Skeletal muscle cell (primary cell): ENCODE measurements around the gene SYNPR.

Source experiments
- DNase-seq: peaks from one replicate; pipeline ENCODE4 v3.0.0-alpha.2; 2010; ENCODE audit warnings: low read depth
- H3K4me3 ChIP-seq: 2 replicates; pipeline ENCODE4 v1.5.1; 2011; ENCODE audit warnings: low read depth, mild to moderate bottlenecking, control low read depth, low read length, moderate library complexity

The SYNPR gene

DNA sequence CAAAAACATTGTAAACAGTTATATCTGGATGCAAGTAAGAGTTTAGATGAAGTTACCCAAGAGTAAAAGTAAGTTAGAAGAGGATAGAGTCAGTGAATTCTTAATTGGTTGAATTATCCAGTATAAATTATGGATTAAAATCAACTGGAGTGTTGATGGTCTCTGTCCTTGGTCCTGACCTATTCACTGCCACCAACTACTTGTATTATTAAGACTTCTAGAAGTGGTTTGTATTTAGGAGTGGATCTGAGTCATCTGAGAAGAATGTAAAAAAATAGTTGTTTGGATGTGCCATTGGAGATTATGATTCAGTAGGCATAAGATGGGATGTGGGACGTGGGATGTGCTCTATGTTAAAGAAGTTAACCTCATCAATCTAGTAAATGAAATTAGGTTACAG, 86.4 kb downstream of the SYNPR start:
- DNase-seq: peak; percentile 23

DNA sequence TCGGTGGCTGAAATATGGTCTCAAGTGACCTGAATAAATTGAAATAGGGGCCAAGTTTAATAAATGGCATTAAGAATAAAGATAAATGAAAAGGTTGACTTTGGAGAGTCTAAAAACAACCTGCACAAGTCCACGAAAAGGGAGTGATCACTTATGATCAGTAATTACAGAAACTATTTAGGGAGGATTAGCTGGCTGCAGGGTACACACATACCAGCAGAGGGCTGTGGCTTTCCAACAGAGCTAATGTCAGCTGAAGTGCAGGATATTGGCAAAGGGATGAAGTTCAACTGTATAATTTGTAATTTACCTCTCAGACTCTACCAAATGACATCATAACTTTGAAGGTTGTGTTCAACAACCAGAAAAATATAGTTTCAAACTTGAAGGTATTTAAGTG, 86.8 kb downstream of the SYNPR start:
- no peak for DNase-seq
- H3K4me3 ChIP-seq: no peak overlapping the region

More for the DNA sequence above, 86.4 kb downstream of the SYNPR start:
- H3K4me3 ChIP-seq: no peak overlapping the region

DNA sequence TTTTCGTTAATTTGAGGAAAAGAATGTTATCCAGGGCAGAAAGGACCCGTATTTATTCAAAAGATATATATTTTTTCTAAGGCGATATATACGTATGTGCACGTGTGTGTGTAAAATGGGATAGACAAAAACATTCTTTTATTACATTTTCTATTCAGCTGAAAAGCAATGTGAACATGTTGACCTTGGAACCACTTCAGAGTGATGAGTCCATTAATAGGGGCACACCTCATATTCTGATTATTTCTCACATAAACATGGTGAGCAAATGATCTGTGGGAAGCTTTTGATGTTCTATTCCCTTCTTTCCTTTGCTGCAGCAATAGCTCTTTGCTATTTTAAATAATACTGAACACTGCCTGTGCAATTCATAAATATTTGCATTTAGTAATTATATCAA, 87.6 kb downstream of the SYNPR start:
- no peak overlapping the region for H3K4me3 ChIP-seq
- DNase-seq: no peak

DNA sequence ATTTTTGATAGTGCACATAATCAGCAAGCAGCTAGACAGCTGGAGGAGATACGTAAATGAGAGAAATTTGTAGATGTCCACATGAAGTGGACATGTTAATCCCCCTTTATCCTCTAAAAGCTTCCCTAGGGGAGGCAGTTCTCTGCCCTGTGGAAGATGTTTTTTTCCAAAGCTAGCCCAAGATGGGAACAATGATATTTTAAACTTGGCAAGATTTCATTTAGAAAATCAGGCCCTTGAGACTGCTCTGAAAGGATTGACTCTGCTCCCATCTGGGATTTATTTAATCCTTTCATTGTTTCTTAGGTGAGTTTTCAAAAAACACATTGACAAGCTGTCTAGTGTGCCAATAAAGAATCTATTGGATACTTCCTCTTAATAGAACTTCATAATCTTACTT, 92.0 kb downstream of the SYNPR start:
- no peak for DNase-seq
- no peak overlapping the region for H3K4me3 ChIP-seq

DNA sequence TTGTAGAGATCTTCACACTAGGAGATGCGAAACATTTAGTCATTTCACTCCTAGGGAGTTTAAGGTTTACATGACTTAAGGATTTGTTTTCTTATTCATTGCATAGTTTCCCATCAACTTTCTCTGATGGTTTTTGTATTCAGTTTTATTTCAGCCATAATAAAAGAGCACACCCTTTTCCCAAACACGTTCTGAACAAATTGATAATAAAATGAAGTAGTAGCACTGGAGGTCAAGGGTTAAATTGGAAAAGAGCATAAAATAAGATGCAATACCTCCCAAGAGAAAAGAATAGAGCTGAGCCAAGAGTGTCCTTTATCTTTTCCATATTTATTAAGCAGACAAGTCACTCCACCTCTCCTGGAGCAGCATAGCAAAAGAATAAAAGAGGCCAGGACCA, 104.9 kb downstream of the SYNPR start:
- no peak for DNase-seq
- no peak overlapping the region for H3K4me3 ChIP-seq

DNA sequence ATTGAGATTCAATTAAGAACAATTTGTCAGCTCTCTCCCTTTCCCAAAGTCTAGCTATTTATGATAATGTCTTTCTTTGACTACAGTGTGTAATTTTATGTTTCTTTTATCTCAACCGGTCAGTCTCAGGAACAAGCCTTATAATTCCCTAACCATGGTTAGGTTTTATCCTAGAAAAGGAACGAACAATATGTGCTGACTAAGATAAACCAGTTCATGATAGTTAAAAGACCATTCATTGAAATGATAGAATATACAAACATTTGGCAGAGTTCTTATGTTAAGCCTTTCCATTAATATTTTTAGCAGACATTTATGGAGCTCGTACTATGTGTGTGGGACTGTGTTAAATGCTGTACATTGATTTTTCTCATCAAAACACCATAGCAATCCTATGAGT, 106.3 kb downstream of the SYNPR start:
- no peak overlapping the region for H3K4me3 ChIP-seq
- no peak for DNase-seq

DNA sequence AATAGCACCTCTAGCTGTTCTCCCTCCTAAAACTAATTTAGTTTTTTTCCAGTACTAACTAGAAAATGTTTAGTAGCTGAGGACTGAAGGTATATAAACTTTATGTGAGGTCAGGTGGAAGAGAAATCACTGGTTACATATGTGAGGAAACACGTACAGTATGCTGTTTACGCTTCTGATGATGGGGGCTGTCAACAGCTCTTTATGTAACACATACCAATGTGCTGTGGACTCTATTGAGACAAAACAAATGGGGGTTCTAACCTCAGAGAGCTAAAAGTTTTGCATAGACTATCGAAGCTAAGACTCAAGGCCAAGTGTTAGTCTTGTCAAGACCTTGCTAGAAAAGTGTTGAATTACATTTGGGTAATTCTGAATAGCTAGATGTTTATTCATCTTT, 107.5 kb downstream of the SYNPR start:
- no peak for DNase-seq
- no peak overlapping the region for H3K4me3 ChIP-seq

DNA sequence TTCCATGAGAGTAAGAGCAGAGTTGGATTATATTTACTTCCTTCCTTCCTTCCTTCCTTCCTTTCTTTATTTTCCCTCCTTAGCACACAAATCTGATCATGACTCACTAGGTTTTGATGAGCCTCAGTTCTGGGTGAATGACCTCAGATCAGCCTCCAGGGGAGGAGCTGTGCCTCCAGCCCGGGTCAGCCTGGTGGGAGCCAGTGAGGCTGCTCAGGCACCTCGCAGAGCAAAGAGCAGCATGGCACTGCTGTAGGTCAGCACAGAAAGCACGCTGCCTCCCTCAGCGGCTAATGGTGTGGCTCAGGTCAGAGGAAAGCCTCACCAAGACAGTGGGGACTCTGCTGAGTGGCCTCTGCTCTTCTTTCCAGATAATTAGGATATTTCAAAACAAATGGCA, 108.5 kb downstream of the SYNPR start:
- DNase-seq: no peak
- H3K4me3 ChIP-seq: no peak overlapping the region

DNA sequence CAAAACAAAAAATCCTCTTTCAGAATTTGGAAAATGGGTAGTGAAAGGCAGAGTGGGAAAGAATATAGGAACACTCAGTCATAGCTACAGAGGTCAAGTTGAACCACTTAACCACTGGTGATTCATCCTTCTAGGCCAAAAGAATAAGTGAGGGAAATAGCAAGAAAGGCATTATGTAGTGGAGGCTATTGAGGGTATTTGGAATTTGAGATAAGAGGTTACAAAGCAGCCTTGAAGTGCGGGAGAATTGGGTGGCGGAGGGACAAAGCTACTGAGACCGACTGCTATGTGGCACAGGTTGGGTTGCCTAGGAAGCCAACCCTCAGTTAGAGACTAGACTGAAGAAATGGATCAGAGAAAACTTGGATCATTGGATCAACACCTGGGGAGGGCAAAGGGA, 109.5 kb downstream of the SYNPR start:
- DNase-seq: no peak
- H3K4me3 ChIP-seq: no peak overlapping the region

DNA sequence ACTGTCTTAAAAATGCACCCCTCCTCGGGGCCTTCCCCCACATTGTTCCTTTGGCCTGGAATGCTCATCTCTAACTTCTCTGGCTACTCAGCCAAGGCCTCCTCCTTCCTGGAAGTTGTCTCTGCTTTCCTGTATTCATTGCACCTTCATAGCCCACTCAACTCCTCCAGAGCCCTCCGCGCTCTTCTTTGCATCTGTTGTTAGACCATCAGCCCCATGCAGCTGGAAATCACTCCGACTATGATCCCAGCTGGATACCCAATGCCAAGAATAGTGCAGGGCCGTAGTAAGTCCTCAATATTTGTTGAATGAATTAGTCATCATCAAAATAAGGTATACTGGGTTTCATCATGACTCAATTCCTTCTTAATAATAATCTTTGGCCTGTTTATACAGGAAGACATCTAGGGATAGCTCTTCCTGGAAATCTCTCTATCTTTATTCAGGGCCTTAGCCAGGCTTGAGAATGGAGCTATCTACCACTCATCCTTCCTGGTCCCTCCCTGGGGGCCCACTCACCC, 112.7 kb downstream of the SYNPR start:
- no peak overlapping the region for H3K4me3 ChIP-seq
- DNase-seq: peak; percentile 15

DNA sequence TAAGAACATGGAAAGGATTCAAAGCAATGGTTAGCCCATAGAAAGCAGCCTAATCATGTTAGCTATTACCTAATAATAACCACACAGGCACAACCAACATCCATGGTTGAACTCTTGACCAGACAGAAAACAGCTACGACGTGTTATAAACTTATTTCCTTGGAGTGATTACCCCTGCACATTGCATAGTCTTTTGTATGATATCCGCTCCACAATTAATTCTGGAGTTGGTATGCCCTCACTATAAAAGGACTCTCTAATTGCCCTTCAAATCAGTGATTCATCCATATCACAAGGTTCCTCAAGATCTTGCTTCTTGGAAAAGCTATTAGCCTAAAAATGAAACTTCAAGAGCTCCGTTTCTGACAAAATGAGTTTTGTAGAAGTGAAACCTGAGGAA, 117.9 kb downstream of the SYNPR start:
- no peak for DNase-seq

DNA sequence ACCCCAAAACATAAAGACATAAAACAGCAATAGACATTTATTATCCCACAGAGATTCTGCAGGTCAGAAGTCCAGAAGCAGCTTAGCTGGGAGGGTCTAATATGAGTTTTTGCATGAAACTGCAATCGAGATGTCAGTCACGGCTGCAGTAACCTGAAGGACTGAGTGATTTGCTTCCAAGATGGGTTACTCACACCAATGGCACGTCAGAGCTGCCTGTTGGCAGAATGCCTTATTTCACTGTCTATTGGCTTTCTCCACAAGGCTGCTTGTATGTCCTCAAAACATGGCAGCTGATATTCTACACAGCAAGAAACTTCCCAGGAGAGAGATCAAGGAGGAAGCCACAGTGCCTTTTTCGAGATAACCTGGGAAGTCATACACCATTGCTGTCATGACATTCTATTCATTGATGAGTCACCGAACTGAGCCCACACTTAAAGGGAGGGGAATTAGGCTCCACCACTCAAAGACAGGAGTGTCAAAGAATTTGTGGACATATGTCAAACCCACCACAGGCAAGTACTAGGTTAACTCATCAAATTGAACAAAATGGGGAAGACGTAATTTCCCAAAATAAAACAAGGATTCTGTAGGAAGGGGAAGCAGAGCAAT, 122.2 kb downstream of the SYNPR start:
- H3K4me3 ChIP-seq: no peak overlapping the region
- DNase-seq: peak; percentile 14

More for the DNA sequence above, 117.9 kb downstream of the SYNPR start:
- H3K4me3 ChIP-seq: no peak overlapping the region

DNA sequence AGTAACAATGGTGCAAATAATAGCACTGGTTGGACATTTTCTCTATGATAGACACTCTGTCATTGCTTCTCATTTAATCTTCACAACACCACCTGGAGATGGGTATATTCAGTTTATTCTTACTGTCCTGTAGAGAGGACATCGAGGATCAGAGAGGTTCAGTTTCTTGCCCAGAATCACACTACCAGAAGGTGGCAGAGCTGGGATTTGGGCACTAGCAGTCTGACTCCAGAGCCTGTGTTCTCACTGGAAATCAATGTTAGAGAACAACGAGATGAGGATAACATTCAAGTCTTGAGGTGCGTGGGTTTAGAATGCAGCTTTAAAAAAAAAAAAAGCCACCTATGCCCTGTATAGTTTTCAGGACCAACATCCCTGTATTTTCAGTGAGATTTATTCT, 127.8 kb downstream of the SYNPR start:
- DNase-seq: no peak

DNA sequence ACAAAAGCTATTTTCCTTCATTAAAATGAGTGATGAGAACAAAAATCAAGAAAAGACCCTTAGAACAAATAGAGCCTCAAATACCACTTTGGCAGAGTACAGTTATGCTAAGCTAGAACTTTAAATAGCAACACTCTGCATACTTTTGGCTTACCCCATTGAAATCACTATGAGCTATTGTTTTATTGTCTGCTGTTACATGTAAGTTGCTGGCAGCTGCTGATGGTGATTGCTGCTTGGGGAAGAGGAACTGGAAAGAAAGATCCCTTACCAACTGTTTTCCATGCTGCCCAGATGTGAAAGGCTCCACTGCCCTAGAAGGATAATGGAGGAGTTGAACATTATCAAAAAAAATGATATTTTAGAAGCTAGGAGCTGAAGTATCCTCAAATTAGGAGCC, 135.4 kb downstream of the SYNPR start:
- H3K4me3 ChIP-seq: no peak overlapping the region
- no peak for DNase-seq

More for the DNA sequence above, 127.8 kb downstream of the SYNPR start:
- no peak overlapping the region for H3K4me3 ChIP-seq

DNA sequence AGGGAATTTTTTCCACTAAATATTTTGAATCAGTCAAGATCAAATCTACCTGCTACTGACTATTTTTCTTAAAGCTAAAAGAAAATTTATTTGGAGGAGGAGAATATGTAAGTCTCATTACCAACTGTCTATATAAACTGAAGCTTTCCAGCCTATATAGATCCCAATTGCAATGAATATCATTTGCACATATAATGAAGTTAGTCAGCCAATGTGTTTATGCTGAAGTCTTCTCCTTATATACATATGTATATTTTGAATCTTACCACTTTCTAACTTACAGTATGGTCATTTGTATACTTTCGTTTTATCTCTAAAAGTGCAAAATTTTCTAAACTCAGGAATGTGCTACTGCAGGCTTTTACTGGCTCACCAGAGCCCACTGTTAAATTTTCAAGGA, 136.5 kb downstream of the SYNPR start:
- no peak overlapping the region for H3K4me3 ChIP-seq
- DNase-seq: no peak

DNA sequence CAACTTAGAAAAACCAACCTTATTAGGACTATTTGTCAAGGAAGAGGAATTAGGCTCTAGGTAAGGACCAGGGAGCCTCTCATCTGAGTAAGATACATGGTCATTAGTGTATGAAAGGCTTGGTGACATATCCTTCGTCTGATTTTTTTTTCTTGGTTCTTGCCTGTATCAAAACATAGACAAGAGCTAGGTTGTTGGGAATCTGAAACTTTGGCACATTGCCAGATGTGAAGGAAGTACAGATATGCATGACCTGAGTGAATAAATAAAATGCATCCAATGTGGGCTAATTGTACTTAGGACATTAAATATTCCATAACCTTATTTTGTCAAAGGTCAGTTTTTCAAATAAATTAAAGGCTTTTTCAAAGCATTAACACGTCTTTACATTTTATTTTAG, 151.8 kb downstream of the SYNPR start:
- H3K4me3 ChIP-seq: no peak overlapping the region
- no peak for DNase-seq

DNA sequence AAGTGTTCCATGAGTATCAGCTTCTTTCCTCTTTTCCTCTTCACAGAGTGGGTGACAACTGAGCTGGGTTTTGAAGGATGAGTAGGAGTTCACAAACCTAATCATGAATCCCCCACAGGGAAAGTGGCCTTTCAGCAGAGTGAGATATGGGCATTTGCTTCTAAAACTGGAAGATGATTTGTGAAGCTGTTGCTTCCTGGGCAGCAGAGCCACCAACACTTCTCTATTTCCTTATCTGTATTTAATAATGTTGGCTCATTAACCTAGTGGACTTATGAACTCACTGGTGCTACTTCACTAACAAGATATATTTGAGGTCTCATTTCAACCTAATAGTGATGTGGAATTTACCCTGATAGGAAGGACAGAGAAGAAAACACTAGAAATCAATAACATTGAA, 152.8 kb downstream of the SYNPR start:
- no peak for DNase-seq
- H3K4me3 ChIP-seq: no peak overlapping the region

DNA sequence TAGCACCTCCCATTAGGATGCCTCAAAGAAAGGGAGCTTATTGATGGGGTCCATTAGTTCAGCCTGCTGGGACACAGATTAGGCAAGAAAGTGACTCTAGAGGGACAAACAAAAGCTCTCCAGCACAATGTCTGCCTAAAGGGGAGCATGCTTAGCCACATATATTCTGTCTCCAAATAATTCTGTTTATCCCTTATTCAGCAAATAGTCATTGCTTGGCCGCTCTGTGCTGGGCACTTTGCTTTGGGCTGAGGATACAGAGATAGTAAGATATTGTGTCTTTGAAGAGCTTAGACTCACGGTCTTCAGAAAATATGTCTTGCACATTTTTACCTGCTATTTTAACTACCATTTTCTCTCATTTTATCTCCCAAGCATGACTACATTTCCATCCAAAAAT, 159.8 kb downstream of the SYNPR start:
- no peak overlapping the region for H3K4me3 ChIP-seq
- DNase-seq: no peak

DNA sequence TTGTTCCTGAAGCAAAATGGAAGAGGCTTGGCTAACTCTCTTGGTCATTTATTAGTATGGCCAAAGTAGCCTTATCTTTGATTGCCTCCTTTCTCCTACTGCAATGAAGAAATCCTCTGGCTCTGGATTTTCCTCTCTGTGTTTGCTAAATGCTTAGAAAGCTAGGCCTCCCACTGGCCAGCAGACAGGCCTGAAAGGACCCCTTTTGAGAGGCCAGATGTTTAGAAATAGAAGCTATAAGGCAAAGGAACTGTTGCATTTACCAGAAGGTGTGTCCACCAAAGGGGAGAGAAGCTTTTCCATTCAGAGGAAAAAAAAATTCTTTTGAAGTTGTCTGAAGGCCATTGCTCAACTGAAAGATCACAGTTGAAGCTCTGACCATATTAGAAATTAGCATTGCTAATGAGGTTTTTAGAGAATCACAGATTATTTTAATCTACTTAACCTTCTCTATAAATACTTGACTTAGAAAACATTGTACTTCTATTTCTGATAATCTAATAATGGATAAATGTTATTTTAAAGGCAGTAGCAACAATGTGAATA, 160.8 kb downstream of the SYNPR start:
- DNase-seq: no peak
- no peak overlapping the region for H3K4me3 ChIP-seq

DNA sequence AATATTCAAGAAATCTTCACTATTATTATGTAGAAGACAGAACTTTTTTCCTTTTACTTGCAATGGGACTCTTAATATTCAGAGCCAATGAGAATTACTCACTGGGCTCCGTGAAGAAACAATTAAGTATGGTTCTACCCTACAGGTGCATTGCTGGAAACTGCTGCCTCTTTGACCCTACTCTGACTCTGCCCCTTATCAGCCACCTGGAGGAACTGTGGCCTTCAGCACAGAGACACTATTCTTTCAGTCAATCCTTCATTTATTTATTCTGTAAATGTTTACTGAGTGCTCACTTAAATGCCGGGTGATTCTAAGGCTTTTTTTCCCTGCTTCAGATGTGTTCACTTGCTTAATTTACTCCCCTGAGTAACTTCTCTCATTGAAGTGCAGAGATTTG, 163.2 kb downstream of the SYNPR start:
- DNase-seq: no peak
- no peak overlapping the region for H3K4me3 ChIP-seq

DNA sequence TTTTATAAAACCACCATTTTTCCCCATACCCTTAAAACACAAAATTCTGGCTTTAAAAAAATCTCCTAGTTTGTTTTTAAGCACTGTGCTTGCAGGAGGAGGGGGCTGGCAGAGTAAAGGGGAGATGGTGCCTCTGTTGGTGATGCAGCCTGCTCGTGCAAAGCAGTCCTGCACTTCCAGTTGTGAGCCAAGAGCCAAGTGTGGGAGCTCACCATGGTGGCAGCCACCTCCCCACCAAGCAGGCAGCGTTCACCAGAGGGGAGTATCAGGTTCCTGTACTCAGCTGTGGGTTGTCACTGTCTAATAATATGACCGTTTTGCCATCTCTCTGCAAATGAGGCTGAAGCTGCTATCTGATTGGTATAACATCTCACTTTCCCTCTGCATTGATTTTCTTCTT, 164.8 kb downstream of the SYNPR start:
- H3K4me3 ChIP-seq: no peak overlapping the region
- DNase-seq: no peak

DNA sequence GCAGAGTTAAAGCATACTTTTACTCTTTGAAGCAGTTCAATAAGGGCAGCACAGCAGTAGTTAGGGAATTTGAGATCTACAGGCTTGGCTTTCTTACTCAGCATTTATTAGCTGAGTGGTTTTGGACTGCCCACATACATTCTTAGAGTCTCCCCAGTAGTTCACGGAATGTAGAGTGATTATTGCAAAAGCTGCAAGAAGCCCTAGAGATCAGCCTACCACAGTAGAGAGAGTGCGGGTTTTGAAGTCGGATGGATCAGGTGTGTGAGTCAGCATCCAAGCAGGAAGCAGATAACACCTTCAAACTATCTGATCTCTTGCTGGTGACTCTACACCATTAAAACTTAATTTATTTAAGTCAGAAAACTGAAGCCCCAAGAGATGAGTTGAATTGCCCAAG, 171.9 kb downstream of the SYNPR start:
- H3K4me3 ChIP-seq: no peak overlapping the region
- no peak for DNase-seq
